ENCODE results near the gene CLEC2L.

CLEC2L gene

DNA sequence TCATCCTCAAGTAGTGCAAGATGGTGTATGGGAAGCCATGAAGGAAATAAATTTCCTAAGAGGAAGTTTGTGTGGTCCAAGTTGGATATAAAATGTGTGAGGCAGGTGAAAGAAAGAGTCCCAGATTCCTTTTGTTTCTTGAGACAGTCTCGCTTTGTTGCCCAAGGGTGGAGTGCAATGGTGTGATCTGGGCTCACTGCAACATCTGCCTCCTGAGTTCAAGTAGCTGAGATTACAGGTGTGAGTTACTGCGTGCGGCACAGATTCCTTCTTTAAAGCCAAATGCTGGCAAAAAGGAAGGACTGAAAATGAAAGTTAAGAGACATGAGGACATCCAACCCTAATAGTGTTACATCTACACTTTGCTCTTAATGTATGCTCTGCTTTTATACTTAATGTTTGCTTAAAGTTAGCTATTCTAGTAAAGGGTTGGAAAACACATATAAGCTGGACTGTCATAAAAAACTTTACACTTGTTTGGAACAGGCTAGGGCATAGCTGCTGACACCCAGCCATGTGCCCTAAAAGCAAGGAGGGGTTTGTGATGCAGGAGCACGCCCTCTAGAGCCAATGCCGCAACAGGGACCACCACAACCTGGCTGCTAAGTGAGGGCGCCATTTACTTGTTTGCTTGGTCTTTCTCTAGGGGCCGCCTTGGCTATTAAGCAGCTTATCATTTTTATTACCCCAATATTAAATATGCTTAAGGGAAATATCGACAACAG, 34.5 kb downstream of the CLEC2L start:
- DNase-seq (ENCODE audit: low spot score): peak; percentile 3

DNA sequence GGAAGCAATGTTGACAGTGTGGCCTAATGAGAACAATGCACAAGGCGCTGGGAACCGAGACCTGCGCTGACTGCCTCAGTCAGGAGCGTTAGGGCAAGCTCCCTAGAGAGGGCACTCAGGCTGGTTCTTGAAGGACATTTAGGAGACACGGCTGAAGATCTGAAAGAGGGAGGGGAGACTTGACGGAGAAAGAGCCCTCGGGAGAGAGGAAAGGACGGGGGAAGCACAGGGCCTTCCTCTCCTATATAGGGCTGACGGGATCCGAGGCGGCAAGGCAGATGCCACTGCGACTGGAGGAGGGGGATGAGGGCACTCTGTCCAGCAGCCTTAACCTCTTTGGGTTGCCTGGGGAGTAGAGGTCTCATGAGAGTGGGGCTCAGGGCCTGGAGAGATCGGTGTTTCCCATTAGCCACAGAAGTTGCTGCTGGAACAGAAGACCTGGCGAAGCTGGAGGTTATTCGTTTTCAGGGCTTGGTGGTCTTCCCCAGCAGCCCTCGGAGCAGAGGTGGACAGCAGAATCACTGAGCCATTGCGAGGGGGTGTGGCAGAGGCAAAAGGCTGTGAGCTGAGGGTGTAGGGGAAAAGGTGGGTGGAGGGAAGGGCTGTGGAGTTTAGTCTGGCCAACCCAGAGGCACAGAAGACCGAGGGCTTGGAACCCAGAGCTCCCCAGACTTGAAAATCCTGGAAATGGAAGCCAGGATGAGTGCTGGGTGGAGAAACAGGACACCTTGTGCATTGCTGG, 36.0 kb downstream of the CLEC2L start:
- no peak for DNase-seq (ENCODE audit: low spot score)

DNA sequence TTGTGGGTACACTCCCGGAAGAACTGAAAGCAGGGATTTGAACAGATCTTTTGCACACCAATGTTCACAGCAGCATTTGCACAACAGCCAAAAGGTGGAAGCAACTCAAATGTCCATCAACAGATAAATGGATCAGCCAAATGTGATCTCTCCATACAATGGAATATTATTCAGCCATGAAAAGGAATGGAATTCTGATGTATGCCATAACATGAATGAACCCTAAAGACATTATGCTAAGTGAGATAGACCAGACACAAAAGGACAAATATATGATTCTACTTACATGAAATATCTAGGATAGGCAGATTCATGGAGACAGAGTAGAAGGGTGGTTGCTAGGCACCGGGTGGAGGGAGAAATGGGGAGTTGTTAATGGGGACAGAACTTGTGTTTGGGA, 36.7 kb downstream of the CLEC2L start:
- no peak for DNase-seq (ENCODE audit: low spot score)

DNA sequence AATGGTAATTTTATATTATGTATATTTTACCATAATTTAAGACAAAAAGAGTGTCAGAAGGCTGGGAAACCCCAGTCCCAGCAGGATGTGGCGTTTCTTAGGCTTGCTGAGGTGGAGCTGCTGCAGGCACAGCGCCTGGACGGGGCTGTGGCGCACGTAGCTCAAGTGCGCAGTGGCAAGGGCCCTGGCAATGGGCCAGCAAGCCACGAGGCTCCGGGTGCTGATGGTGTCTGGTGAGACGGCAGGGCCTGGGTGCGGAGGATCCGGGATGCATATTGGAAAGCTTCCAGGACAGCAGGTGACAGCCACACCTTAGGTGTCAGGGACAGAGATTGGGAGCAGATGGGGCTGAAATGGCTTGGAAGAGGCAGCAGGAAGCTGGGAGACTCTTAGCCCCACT, 37.2 kb downstream of the CLEC2L start:
- DNase-seq (ENCODE audit: low spot score): no peak

DNA sequence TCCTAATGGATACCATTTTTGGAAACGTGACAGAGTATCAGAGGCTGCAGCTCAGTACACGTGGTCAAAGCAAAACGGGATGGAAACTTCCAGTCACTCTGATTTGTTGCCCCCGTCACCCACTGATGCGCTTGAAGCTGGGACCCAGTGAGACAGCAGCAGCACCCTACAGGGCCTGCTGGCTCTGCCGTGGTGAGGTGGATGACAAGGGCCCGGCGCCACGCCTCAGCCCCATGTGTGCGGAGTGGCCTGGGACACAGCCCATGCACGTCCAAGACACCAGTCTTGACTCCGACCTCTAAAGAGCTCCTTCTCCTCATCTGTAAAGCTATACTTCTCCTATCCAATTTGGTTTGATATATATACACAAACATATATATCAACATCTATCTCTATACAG, 39.0 kb downstream of the CLEC2L start:
- DNase-seq (ENCODE audit: low spot score): no peak

DNA sequence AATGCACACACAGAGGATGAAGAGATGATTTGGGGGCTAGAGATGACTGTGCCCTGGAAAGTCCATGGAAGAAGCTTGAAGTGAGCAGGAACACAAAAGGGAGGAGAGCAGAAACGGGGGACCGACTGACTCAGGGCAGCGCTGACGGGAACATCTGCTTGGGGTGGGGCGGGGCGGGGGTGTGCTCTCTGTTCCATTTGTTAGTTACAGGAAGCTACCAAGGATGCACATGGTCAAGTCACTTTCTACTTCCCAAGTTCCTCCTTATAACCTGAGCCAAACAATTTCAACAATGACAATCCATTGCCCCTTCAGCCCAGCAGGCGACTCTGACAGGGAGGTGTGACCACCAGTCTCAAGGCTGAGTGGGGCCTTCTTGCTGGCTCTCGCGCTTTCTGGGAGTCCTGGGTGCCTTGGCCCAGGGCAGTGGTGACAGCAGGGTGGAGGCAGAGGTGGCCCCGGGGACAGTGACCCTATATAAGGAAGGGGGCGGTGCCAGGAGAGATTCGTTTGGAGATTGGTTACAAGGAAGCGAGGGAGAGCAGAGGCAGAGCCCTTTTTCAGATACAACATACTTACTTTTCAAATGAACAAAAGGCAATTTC, 39.6 kb downstream of the CLEC2L start:
- no peak for DNase-seq (ENCODE audit: low spot score)

DNA sequence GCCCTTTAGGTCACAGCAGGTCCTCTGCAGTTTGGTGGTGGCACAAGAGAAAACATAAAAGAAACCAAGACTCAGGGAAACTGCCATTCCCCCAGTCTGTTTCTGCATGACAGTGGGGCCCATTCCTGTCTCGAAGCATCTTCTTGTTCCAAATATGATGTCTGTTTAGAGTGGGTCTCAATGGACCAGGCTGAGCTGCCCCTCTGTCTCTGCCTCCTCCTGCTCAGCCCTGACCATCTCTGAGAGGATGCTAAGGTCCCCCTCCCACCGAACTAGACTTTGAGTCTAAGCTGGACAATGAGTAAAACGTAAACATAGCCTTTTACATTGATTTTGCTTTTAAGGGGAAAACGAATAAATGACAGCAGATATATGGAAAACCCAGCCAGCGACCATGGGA, 40.4 kb downstream of the CLEC2L start:
- no peak for DNase-seq (ENCODE audit: low spot score)

DNA sequence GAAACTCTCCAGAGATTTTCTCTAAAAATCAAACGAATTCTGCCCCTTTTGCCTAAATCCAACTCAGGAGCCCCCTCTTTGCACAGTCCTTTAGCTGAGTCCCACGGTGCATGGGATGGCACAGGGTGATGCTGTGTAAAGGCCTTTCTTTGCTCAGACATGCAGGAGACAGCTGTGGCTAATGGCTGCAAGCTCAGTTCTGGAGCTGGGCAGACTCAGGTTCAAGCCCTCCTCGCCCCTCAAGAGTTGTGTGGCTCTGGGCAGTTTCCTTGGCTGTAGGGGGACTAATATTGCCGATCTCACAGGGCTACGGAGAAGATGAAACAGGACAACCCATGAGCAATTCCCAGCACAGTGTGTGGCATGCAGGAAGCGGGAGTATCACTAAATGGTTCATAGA, 42.6 kb downstream of the CLEC2L start:
- DNase-seq (ENCODE audit: low spot score): no peak

DNA sequence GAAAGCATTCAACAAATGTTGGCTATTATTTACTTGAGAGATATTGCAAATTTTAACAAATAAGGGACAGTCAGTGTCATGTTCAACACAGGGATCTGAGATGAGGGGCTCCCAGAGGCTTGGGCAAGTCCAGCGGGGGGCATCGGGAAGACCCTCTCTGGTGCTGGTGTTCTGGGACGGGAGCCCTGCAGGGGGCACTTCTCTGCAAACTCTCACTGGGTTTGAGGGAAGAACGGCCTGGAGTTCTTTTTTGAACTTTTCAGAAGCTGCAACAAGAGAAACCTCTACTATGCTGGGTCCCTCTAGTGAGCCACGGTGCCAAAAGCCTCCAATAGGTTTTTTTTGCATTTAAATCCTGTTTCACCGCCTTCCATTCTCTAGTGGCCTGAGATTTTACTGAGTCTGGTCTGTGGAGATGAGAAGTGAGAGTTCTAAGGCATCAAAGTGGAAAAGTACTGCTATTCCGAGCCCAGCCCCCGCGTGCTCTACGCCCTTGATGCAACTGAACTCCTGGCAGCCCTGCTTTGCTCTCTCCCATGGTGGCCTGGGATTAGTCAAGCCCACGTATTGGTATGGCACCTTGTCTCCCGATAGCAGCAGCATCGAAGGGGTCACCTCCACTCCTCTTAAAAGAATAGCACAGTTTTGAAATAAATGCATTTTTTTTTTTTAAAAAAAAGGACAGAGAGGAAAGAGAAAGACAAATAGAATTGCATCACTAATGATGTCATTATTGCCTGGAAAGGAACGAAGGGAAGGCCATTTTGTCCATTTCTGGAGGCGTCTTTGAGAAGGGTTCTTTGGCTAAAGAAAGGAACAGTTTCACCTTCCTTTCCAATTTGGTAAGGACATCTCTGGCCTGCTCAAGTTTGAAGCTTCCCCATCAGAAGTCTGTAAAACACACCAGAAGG, 43.5 kb downstream of the CLEC2L start:
- no peak for DNase-seq (ENCODE audit: low spot score)

DNA sequence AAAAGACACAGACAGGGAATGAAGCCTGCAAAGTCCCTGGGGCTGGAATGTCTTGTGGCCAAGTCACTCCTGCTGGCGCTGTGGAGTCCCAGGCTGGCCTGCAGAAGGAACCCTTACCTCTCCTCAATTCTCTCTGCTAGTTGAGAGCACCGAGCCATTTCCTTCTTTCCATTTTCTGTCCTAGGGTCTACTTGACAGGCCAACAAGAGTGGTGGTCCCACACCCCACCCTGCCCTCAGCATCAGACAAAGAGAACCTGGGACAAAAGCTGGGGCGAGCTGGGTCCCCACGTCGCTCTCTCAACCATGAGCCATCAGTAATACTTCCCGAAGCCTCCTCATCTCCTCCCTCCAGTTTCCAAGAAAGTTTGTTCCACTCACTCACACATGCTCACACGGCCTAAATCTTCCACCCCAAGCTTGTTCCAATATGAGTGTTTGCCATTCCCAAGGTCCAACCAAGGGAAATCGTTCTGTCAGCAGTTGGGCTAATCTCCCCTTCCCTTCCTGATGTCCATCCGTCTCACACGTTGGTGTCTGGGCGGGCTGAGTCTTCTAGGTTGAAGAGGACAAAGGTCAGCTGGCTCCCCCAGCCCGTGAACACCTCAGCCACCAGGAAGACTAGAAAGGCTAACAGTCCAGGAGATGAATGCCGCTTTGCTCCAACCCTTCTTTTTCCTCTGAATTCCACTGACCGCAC, 44.3 kb downstream of the CLEC2L start:
- DNase-seq (ENCODE audit: low spot score): no peak

DNA sequence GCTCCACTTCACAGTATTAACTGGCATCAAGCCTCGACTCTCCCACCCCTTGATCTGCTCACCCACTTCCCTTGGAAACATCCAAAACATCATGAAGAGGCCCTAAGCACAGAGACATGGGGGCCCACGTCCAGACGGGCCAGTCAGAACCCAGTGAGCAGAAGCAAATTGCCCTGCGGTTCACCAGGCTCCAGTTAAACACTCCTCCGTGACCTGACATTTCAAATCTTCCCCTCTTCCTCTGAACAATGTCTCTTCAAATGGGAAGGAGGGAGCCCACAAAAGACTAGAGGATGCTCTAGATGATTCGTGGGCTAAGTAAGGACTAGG, 44.8 kb downstream of the CLEC2L start:
- no peak for DNase-seq (ENCODE audit: low spot score)

DNA sequence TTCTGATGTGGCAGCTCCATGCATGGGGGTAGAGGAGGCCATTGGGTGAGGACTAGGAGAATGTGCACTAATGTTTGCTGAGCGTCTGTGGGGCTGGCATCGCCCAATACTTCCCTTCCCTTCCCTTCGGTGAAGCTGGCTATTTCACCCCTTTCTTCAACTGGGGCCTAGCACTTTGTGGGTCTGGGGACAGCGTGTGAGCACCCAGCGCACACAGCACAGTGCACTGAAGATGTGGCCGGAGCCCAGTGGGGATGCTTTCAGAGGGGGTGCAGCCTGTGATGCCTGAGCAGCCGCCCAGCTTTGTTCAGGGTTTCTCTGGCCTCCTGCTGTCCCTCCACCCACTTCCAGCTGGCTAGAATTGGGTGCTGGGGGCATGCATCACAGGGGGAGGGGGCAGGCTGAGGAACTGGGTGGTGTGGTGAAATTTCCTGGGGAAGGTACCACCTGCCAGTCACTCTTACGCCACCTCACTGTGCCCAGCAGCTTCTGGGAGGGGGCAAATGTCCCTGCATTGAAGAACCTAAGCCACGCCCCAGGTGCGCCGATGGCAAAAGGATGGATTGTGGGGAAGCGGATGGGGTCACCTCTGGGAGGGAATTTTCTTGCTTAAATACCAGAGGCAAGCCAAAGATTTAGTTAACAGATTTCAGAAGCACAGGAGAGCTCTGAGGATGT, 45.5 kb downstream of the CLEC2L start:
- no peak for DNase-seq (ENCODE audit: low spot score)

DNA sequence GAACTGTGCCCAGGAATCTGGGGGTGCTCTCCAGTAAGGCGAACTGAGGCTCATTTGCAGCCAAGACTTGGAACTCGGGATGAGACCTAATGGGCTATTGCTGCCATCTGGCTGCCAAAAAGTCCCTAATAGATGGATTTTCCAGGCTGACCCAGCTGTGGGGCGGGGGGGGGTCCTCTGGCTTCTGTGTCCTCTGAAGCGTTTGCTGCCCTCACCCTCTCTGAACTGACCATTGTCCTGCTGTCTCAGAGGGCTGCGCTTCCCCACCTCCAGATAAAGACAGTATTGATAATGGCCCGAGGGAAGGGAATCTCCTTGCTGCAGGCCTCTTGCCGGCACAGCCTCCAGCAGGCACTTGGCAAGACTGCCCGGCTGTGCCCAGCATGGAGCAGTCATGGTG, 46.6 kb downstream of the CLEC2L start:
- DNase-seq (ENCODE audit: low spot score): no peak

DNA sequence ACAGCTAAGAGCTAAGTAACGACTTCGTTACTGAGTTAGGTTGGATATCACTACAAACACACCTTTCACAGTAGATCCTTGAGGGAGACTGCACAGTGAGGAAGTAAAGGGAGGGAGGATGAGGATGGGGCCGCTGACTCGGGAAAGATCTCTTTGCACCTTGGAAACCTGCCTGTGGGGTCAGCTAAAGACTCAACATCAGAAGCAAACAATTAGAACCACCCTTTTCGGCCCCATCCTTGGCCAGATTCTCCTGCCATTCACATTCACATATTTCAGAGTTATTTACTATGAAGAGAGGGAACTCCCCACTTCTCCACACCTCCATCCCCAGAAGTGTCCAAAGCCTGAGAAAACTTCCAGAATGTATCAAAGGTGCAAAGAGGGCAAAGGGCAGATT, 47.1 kb downstream of the CLEC2L start:
- DNase-seq (ENCODE audit: low spot score): no peak

DNA sequence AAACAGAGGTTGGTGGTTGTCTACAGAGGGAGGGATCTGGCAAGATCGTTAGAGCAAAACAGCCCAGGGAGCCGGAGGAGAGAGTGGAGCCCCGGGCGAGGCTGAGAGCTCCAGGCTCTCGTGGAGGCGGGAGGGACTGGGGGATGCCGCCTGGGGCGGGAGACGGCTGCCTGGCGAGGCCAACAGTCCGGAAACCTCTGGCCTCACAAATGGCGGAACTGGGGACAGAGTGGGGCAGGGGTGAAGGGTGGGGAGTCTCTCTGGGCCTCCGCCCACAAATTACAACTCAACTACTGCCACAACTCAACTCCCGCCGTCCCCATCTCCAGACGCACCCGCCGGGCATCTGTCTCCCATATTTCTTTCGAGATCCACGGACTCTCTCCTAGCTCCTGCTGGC, 47.7 kb downstream of the CLEC2L start:
- no peak for DNase-seq (ENCODE audit: low spot score)

DNA sequence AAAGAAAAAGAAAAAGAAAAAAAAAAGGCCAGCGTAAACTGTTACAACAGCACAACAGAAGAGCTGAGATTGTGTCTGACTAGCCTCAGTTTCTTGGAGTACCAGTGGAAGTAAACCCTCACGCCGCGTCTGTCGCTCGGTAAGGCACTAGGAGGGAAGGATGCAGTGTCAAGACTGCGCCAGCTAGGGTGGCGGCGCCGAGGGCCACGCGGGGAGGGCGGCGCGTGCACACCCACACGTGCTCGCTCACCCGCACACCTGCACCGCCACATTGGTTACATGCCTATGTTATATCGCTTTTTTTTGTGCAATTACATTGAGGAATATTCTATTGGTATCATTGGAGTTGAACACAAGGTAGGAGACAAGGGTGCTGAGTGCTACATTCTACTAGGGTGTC, 48.2 kb downstream of the CLEC2L start:
- no peak for DNase-seq (ENCODE audit: low spot score)

DNA sequence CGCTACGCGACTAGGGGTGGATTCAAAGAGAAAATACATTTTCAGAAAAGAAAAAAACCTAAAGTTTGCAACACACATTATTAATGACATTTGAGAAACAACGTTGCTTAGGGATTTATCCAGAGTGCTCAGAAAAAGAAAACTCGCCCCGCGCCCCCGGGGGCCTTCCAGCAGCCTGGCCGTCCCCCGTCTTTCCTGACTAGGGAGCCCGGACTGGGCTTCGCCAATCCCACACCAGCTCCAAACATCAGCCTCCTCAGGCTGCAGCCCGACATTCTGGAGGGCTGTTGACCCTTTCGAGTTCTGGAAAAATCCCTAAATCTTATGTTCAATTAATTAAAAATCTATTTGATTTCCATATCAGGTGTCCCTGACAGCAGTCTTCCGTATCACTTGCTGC, 48.6 kb downstream of the CLEC2L start:
- no peak for DNase-seq (ENCODE audit: low spot score)

DNA sequence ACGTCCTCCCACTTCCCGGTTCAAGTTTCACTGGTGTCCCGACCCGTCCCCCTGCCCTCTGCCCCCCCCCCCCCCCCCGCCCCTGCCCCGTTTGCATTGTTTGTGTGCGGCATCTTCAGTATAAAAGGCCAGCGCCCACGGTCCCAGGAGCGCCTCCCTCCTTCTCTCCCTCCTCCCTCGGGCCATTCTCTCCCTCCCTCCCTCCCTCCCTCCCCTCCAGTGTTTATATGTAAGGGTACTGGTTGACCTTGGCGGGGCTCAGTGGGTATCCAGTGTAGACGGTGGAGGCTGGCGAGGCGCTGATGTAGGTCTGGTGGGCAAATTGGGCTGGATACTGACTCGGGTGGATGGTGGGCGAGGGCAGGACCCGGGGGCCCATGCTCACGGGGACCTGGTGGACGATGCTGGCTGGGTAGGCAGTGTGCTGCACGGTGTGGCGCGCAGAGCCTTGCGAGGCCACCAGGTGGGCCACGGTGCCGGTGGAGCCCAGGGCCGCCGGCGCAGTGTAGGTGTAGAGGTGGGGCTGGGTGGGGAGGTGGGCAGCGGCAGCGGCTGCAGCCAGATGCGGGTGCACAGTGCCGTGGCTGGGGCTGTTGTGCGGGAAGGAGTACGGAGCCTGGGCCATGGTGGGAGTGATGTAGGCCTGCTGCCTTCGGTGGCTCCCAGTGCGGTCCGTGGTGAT, 49.4 kb downstream of the CLEC2L start:
- DNase-seq (ENCODE audit: low spot score): no peak

DNA sequence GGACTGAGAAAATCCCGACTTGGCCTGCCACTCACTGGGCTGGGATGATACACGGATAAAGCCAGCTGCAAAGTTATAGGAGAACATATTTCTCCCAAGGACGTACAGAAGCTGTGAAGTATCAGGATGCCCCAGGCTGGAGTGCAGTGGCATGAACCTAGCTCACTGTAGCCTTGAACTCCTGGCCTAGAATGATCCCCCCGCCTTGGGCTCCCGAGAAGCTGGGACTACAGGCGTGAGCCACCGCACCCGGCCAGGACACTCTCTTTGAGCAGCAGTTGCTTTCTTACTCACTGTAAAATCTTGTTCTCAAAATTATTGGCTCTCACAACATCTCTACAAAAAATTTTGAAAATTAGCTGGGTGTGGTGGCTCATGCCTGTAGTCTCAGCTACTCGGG, 50.4 kb downstream of the CLEC2L start:
- no peak for DNase-seq (ENCODE audit: low spot score)

DNA sequence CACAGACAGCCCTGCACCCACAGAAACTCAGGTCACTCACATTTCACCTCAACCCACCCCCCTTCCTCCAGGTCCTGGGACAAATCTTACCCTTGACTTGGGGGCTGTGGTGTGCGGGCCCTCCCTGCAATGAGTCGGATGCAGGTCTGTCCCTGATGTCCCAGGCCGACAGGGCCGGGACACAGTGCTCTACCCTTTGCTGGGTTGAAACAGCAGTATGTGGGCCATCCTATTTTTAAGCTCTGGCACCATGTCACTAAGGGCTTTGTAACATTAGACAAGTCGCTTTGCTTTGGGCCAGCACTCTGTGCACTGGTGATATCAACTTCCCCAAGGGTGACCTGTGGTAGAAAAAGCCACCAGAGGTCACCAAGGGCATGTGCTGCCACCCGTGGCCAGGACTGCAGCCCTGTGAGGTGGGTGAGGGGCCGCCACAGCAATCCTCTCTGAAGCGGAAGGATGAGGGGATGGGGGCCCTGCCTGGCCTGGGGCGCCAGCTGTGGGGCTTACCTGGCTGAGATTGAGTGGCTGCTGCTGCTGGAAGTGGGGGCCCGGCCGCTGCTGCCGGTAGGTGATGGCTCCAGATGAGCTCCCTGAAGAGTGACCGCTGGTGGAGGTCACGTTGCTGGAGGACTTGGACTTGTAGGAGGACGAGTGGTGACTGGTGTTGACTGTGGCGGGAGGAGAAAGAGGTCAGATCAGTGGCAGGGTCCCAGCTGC, 51.3 kb downstream of the CLEC2L start:
- DNase-seq (ENCODE audit: low spot score): no peak
